NB4 (cell line): ENCODE data around the gene ASB5.

Experiments used
- DNase-seq: peaks from one replicate; pipeline ENCODE4 v3.0.0; 2010; ENCODE audit warnings: low read depth
- H3K4me3 ChIP-seq: one replicate; pipeline ENCODE4 v1.5.1; 2011; ENCODE audit warnings: mild to moderate bottlenecking, low read depth, low read length, moderate library complexity
- MYC ChIP-seq: IDR thresholded peaks from 2 replicates; pipeline ENCODE4 v1.6.1; 2011; ENCODE audit warnings: low read depth, low read length
- POLR2A ChIP-seq: IDR thresholded peaks from 2 replicates; pipeline ENCODE4 v1.6.1; 2011; ENCODE audit warnings: mild to moderate bottlenecking; ENCODE audit not compliant: insufficient read length; ENCODE audit errors: extremely low read depth
- TF ChIP-seq, protein P1 (sequence below): IDR thresholded peaks from 2 replicates; pipeline ENCODE4 v1.6.1; 2011; ENCODE audit warnings: low read depth, low read length
- TF ChIP-seq, protein P2 (sequence below): IDR thresholded peaks from one replicate; pipeline ENCODE4 v1.5.1; 2012; ENCODE audit warnings: low read depth, low read length

ASB5 gene

DNA sequence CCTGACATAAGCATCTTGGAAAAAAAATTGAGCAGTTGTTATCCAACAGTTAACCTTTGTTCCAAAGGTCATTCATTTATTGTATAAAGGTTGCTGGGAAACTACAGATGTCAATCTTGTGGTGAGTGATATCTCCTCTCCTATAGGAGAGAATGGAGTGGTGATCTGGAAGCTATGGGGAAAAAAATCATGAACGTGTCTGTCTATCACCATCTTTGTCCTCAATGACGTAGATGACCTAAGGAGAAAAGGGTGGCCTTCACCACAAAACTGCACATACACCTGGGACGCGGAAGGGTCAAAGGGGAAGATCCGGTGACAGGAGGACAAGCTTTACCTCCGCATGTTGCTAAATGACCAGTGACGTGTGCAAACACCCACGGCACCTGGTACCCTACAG, 27.3 kb downstream of the ASB5 start:
- H3K4me3 ChIP-seq = no peak overlapping the region
- no peak for DNase-seq
- TF ChIP-seq MYC = no peak
- TF ChIP-seq, protein P1, sequence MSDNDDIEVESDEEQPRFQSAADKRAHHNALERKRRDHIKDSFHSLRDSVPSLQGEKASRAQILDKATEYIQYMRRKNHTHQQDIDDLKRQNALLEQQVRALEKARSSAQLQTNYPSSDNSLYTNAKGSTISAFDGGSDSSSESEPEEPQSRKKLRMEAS = no peak
- TF ChIP-seq, protein P2, sequence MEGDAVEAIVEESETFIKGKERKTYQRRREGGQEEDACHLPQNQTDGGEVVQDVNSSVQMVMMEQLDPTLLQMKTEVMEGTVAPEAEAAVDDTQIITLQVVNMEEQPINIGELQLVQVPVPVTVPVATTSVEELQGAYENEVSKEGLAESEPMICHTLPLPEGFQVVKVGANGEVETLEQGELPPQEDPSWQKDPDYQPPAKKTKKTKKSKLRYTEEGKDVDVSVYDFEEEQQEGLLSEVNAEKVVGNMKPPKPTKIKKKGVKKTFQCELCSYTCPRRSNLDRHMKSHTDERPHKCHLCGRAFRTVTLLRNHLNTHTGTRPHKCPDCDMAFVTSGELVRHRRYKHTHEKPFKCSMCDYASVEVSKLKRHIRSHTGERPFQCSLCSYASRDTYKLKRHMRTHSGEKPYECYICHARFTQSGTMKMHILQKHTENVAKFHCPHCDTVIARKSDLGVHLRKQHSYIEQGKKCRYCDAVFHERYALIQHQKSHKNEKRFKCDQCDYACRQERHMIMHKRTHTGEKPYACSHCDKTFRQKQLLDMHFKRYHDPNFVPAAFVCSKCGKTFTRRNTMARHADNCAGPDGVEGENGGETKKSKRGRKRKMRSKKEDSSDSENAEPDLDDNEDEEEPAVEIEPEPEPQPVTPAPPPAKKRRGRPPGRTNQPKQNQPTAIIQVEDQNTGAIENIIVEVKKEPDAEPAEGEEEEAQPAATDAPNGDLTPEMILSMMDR = no peak
- no peak for TF ChIP-seq POLR2A

DNA sequence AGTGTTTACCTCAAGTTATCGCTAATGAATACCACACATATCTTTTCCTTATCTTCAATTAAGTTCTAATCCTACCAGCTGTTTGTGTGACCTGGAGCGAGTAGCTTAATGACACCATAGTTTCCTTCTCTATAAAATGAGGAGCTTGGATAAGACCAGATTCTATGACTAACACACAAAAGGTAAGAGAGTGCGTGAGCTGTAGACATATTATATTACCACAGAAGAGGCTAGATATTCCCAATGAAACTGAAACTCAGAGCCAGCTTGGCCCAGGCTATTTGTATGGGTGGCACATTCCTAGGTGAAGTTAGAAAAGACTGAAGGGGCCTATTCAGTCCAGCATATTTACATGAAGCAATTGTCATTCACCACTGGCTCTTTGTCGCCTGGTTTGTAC, 30.2 kb downstream of the ASB5 start:
- TF ChIP-seq, protein P1 = no peak
- TF ChIP-seq, protein P2 = no peak
- TF ChIP-seq MYC = no peak
- TF ChIP-seq POLR2A = no peak
- DNase-seq = no peak
- H3K4me3 ChIP-seq = no peak overlapping the region

DNA sequence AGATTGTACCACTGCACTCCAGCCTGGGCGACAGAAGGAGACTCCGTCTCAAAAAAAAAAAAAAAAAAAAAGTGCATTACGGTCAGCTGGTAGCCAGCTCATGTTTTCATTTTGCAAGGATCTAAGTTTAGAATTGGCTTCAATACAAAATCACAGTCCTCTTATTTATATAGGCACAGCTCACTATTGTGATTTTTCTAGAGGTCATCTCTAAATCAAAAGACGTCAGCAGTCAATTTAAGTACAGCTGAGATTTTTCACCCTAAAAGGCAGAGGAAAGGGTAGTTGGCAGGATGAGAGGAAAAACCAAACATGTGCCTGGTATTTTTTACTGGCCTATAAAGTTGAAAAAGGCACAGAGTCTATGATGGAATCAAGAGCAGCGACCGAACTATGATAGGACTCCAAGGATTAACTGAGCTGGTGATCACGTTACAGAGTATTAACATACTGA, 30.8 kb downstream of the ASB5 start:
- no peak for DNase-seq
- no peak overlapping the region for H3K4me3 ChIP-seq
- TF ChIP-seq POLR2A (no peak), MYC (no peak)
- TF ChIP-seq, protein P1 = no peak

DNA sequence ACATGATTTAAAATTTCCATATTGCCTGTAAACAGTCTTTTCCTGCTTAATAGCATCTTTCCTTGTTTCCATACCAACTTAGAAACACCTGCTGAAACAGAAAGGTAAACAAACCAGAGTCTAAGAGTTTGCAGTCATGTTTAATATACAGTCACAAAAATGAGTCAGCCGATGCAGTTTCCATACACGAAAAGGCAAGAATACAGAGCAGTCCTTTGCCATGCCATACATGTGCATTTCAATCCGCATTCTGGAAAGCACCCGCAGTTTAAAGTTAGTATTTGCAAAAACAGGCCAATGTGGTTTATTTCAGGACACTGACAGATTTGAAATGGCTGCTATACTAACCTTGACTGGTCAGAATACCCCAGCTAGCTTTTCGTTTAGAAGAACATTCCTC, 32.1 kb downstream of the ASB5 start:
- TF ChIP-seq, protein P1 = no peak
- TF ChIP-seq, protein P2 = no peak
- TF ChIP-seq POLR2A = no peak
- TF ChIP-seq MYC = no peak
- no peak for DNase-seq
- H3K4me3 ChIP-seq = no peak overlapping the region

DNA sequence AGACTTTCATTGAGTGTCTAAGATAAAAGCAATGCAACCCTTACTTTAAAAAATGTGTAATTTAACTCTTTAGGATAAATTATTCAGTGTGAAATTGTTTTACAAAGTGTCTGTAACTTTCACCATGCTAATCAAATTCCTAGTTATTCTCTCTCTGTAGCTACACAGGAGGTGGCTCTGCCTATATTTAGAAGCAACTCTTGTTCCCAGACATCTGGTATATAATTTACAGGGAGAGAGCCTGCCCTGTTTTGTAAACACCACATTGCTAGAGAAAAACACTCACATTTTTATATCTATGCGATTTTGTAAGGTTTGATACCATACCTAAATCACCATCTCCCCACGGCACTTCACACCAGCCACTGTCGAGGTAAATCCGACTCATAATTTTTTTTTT, 38.2 kb downstream of the ASB5 start:
- TF ChIP-seq, protein P2 = no peak
- TF ChIP-seq POLR2A (no peak), MYC (no peak)
- TF ChIP-seq, protein P1 = no peak
- no peak for DNase-seq
- H3K4me3 ChIP-seq = no peak overlapping the region

DNA sequence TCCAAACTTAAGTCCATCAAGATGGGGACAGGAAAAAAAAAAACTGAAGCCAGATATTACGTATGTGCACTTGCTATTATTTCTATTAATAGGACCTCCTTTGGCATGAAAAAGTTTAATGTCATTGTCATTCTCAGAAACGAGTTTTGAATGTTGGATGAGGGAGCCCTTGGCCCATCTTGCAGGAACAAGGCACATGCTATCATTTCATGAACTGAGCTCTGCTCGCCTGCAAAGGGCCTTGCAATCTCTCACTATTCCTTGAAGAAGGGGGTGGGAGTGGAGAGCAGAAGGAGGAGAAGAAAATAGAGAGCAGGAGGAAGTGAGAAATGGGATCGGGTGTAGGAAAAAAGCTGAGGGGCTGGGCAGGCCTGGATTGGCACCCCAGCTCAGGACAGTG, 39.4 kb downstream of the ASB5 start:
- DNase-seq = no peak
- no peak overlapping the region for H3K4me3 ChIP-seq
- TF ChIP-seq MYC = no peak
- TF ChIP-seq, protein P2 = no peak
- TF ChIP-seq, protein P1 = no peak
